ENCODE data around the gene BCL2L1.

Gene BCL2L1

GRCh38 chr20:31681128-31681727, 41.4 kb downstream of the BCL2L1 start:
- Mint-ChIP-seq H3K27ac (no peak overlapping the region), H3K27me3 (ENCODE audit: low read depth) (no peaks in the 10 kb centered on the region), H3K4me3 (no peak overlapping the region), H3K4me1 (peaks cover 48% of the 10 kb centered on the region), H3K9me3 (no peaks in the 10 kb centered on the region), H3K36me3 (ENCODE audit: low read depth) (peaks cover 30% of the 10 kb centered on the region)
- no peak for TF ChIP-seq CTCF (IDR thresholded peaks at IDR 0.05; ENCODE audit: unreplicated experiment in 3 of 3)

- H3K9me3 Mint-ChIP-seq, result no peaks in the 10 kb centered on the region
- peaks cover 23% of the 10 kb centered on the region for H3K36me3 Mint-ChIP-seq (ENCODE audit: low read depth)
- H3K27me3 Mint-ChIP-seq (ENCODE audit: low read depth), result no peaks in the 10 kb centered on the region
- no peak overlapping the region for H3K27ac Mint-ChIP-seq
- no peak for TF ChIP-seq CTCF (IDR thresholded peaks at IDR 0.05; ENCODE audit: unreplicated experiment in 3 of 3)
- peaks cover 49% of the 10 kb centered on the region for H3K4me1 Mint-ChIP-seq
- H3K4me3 Mint-ChIP-seq, result no peak overlapping the region
These were observed 42.2 kb downstream of the BCL2L1 start for GRCh38 chr20:31680286-31681127.

GRCh38 chr20:31679357-31680285, 43.0 kb downstream of the BCL2L1 start:
- no peak overlapping the region for H3K4me3 Mint-ChIP-seq
- TF ChIP-seq CTCF (IDR thresholded peaks at IDR 0.05; ENCODE audit: unreplicated experiment in 3 of 3), result no peak
- no peaks in the 10 kb centered on the region for H3K9me3 Mint-ChIP-seq
- H3K4me1 Mint-ChIP-seq, result peaks cover 56% of the 10 kb centered on the region
- no peaks in the 10 kb centered on the region for H3K27me3 Mint-ChIP-seq (ENCODE audit: low read depth)
- peaks cover 25% of the 10 kb centered on the region for H3K36me3 Mint-ChIP-seq (ENCODE audit: low read depth)
- peak overlapping the region in 2 of 3 experiments; percentile 54 to 86 for H3K27ac Mint-ChIP-seq

- no peaks in the 10 kb centered on the region for H3K9me3 Mint-ChIP-seq
- H3K4me1 Mint-ChIP-seq, result peaks cover 66% of the 10 kb centered on the region
- no peaks in the 10 kb centered on the region for H3K27me3 Mint-ChIP-seq (ENCODE audit: low read depth)
- H3K27ac Mint-ChIP-seq, result peak overlapping the region; percentile 48 to 86 (median 54)
- H3K4me3 Mint-ChIP-seq, result peak overlapping the region in 1 of 3 experiments; percentile 20
- TF ChIP-seq CTCF (IDR thresholded peaks at IDR 0.05; ENCODE audit: unreplicated experiment in 3 of 3), result no peak
- H3K36me3 Mint-ChIP-seq (ENCODE audit: low read depth), result peaks cover 18% of the 10 kb centered on the region
These were observed 44.0 kb downstream of the BCL2L1 start for GRCh38 chr20:31678389-31679356.

All from nephron (organoid).